ENCODE results near the gene PARP2.

Gene PARP2

DNA sequence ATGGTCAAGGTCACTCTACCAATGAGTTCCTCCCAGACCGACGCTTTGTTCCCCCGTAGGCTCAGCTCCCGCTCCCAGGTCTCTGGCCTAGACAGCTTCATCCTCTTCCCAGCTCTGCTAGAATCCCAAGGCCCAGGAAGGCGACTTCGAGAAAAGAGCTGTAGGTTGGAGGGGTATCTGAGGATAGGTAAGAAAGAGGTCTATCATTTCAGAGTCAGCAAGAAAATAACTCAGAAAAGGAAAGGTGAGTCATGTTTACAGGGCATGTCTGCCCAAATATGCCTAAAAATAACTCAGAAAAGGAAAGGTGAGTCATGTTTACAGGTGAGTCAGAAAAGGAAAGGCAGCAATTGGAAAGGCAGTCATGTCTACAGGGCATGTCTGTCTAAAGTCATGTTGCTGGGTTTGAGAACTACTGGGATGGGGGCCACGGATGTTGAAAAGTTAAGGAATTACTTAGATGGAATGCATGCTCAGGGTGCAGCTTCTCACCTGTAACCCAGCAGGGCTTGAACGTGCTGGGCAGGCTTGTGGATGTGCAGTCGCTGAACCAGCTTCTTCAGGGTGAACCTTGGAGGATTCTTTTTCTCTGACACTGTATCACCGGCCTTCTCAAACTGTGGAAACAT is 57.6 kb downstream of the PARP2 start:
- DNase-seq (ENCODE audit: low read depth) = no peak

GRCh38 chr14:20403521-20403920 is 60.1 kb downstream of the PARP2 start:
- DNase-seq (ENCODE audit: low read depth) = no peak
